T-helper 2 cell treated with Interferon-gamma antibody and Interleukin-4, amounts not matched to agents 5 μg/mL and 100 μg/mL, for 36 hours (primary cell): ENCODE results near the gene MAN1B1.

Experiments
- DNase-seq: peaks from one replicate; pipeline ENCODE4 v3.0.0; 2021; ENCODE audit warnings: low spot score
- H3K27ac Mint-ChIP-seq: one replicate; pipeline ENCODE4 v1.8.0; 2021; ENCODE audit warnings: mild to moderate bottlenecking, mixed read lengths
- H3K27me3 Mint-ChIP-seq: one replicate; pipeline ENCODE4 v1.8.0; 2021; ENCODE audit warnings: low read depth, mixed read lengths
- H3K36me3 Mint-ChIP-seq: one replicate; pipeline ENCODE4 v1.8.0; 2021; ENCODE audit warnings: low read depth, mixed read lengths
- H3K4me1 Mint-ChIP-seq: one replicate; pipeline ENCODE4 v1.8.0; 2021; ENCODE audit warnings: low read depth, mixed read lengths
- H3K4me3 Mint-ChIP-seq: one replicate; pipeline ENCODE4 v1.8.0; 2022; ENCODE audit warnings: mild to moderate bottlenecking, moderate library complexity, mixed read lengths
- H3K9me3 Mint-ChIP-seq: one replicate; pipeline ENCODE4 v1.8.0; 2021; ENCODE audit warnings: mixed read lengths

The MAN1B1 gene

GRCh38 chr9:137103206-137103999 is 16.6 kb downstream of the MAN1B1 start:
- no peaks in the 10 kb centered on the region for H3K4me1 Mint-ChIP-seq
- no peak for DNase-seq
- no peak overlapping the region for H3K27ac Mint-ChIP-seq
- H3K36me3 Mint-ChIP-seq: peaks cover 20% of the 10 kb centered on the region
- no peak overlapping the region for H3K4me3 Mint-ChIP-seq
- no peaks in the 10 kb centered on the region for H3K27me3 Mint-ChIP-seq
- H3K9me3 Mint-ChIP-seq: no peaks in the 10 kb centered on the region

- Mint-ChIP-seq H3K27me3 (no peaks in the 10 kb centered on the region), H3K9me3 (no peaks in the 10 kb centered on the region), H3K4me3 (no peak overlapping the region), H3K4me1 (no peaks in the 10 kb centered on the region), H3K36me3 (peaks cover 14% of the 10 kb centered on the region), H3K27ac (no peak overlapping the region)
- DNase-seq: no peak
Observed at GRCh38 chr9:137105814-137106661, 19.3 kb downstream of the MAN1B1 start.

- Mint-ChIP-seq H3K27me3 (no peaks in the 10 kb centered on the region), H3K4me3 (no peak overlapping the region), H3K9me3 (no peaks in the 10 kb centered on the region), H3K27ac (no peak overlapping the region), H3K36me3 (peaks cover 14% of the 10 kb centered on the region), H3K4me1 (no peaks in the 10 kb centered on the region)
- DNase-seq: no peak
Observed at GRCh38 chr9:137106662-137107250, 20.0 kb downstream of the MAN1B1 start.

GRCh38 chr9:137107312-137107921 is 20.6 kb downstream of the MAN1B1 start:
- no peak overlapping the region for H3K27ac Mint-ChIP-seq
- DNase-seq: no peak
- H3K4me1 Mint-ChIP-seq: no peaks in the 10 kb centered on the region
- H3K4me3 Mint-ChIP-seq: no peak overlapping the region
- H3K36me3 Mint-ChIP-seq: peaks cover 14% of the 10 kb centered on the region
- no peaks in the 10 kb centered on the region for H3K27me3 Mint-ChIP-seq
- H3K9me3 Mint-ChIP-seq: no peaks in the 10 kb centered on the region

GRCh38 chr9:137107982-137108381 is 21.2 kb downstream of the MAN1B1 start:
- Mint-ChIP-seq H3K9me3 (no peaks in the 10 kb centered on the region), H3K4me1 (no peaks in the 10 kb centered on the region), H3K27ac (no peak overlapping the region), H3K36me3 (peaks cover 17% of the 10 kb centered on the region), H3K27me3 (no peaks in the 10 kb centered on the region), H3K4me3 (no peak overlapping the region)
- DNase-seq: no peak

GRCh38 chr9:137108608-137109249 is 21.9 kb downstream of the MAN1B1 start:
- H3K9me3 Mint-ChIP-seq: no peaks in the 10 kb centered on the region
- no peaks in the 10 kb centered on the region for H3K4me1 Mint-ChIP-seq
- no peaks in the 10 kb centered on the region for H3K27me3 Mint-ChIP-seq
- peaks cover 18% of the 10 kb centered on the region for H3K36me3 Mint-ChIP-seq
- no peak for DNase-seq
- H3K4me3 Mint-ChIP-seq: no peak overlapping the region
- H3K27ac Mint-ChIP-seq: no peak overlapping the region

GRCh38 chr9:137109250-137110146 is 22.7 kb downstream of the MAN1B1 start:
- no peaks in the 10 kb centered on the region for H3K4me1 Mint-ChIP-seq
- H3K9me3 Mint-ChIP-seq: no peaks in the 10 kb centered on the region
- no peak overlapping the region for H3K27ac Mint-ChIP-seq
- no peaks in the 10 kb centered on the region for H3K27me3 Mint-ChIP-seq
- H3K4me3 Mint-ChIP-seq: no peak overlapping the region
- no peak for DNase-seq
- H3K36me3 Mint-ChIP-seq: peaks cover 18% of the 10 kb centered on the region

GRCh38 chr9:137110147-137110910 is 23.5 kb downstream of the MAN1B1 start:
- Mint-ChIP-seq H3K36me3 (peaks cover 15% of the 10 kb centered on the region), H3K9me3 (no peaks in the 10 kb centered on the region), H3K27ac (no peak overlapping the region), H3K27me3 (no peaks in the 10 kb centered on the region), H3K4me3 (no peak overlapping the region), H3K4me1 (no peaks in the 10 kb centered on the region)
- no peak for DNase-seq

- Mint-ChIP-seq H3K9me3 (no peaks in the 10 kb centered on the region), H3K4me1 (no peaks in the 10 kb centered on the region), H3K27ac (peak overlapping the region; percentile 26), H3K27me3 (no peaks in the 10 kb centered on the region), H3K4me3 (no peak overlapping the region), H3K36me3 (peaks cover 10% of the 10 kb centered on the region)
- DNase-seq: no peak
Observed at GRCh38 chr9:137110911-137111787, 24.4 kb downstream of the MAN1B1 start.

GRCh38 chr9:137111788-137112563 is 25.2 kb downstream of the MAN1B1 start:
- Mint-ChIP-seq H3K4me3 (no peak overlapping the region), H3K27ac (no peak overlapping the region), H3K27me3 (no peaks in the 10 kb centered on the region), H3K36me3 (peaks cover 10% of the 10 kb centered on the region), H3K4me1 (no peaks in the 10 kb centered on the region), H3K9me3 (no peaks in the 10 kb centered on the region)
- DNase-seq: no peak
